ENCODE measurements around the gene HS6ST2. TPM values are rescaled to one million over a fixed set of nuclear protein-coding genes. Genes with fewer than 3 reads are reported as not detected.

HS6ST2 gene
- total RNA-seq, 2 experiments from 2014 or later: 0.18 to 0.38 TPM

DNA sequence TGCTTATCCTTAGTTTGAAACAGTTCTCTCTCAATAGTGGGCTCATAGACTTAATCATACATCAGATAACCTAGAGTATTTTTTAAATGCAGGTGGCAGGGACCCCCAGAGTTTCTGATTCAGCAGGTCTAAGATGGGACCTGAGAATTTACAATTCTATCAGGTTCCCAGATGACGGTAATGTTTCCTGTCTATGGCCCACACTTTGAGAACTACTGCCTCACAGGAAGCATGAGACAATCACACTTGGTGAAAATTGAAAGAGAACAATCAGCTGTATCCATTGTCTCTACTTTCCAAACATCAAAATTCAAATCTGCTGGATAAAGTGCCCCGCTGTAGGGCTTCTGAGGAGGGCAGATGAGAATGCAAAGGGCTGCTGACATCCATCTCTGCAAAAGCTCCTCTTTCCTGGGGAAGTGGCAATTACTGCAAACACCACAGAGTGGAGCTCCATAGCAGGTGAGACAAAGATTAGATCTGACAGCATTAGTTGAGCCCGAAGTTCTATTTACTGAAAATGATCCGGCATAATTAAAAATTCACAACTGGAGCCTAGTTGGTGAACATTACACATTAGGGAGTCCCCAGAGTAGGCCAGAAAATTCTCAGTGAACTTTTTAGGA, 281.8 kb downstream of the HS6ST2 start:
- DNase-seq: no peak
- peaks cover 11% of the 10 kb centered on the region for H3K4me1 Mint-ChIP-seq
- ChIA-PET CTCF (no interaction called here), POLR2A (interaction anchor here (1.2 kb wide), 1 partner anchor 12 kb away, joined by 3 read pairs; no protein-coding TSS in a partner anchor)
- no peaks in the 10 kb centered on the region for H3K27me3 Mint-ChIP-seq
- H3K27ac Mint-ChIP-seq: peak overlapping the region; percentile 27
- H3K4me3 Mint-ChIP-seq: peak overlapping the region; percentile 4
- no peaks in the 10 kb centered on the region for H3K9me3 Mint-ChIP-seq
- no peaks in the 10 kb centered on the region for H3K36me3 Mint-ChIP-seq (ENCODE audit: low read depth)

DNA sequence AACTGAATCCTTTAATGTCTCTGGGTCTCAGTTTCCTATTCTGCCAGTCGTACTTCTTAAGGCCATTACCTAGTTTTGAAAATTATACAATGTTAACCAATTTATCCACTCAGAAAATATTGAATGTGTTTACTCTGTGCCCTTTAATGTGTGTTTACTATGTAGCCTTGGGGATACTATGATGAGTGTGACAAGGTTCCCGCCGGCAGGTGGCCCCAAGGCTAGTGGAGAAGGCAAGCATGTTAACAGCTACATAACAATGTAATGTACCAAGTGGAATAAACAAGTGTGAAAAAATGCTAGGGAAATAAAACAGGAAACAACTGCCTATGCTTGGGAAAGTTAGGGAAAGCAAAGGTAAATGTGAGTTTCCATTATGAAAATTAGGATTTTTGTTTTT, 282.3 kb downstream of the HS6ST2 start:
- Mint-ChIP-seq H3K27ac (no peak overlapping the region), H3K9me3 (no peaks in the 10 kb centered on the region), H3K4me1 (peaks cover 11% of the 10 kb centered on the region), H3K4me3 (no peak overlapping the region), H3K36me3 (ENCODE audit: low read depth) (no peaks in the 10 kb centered on the region), H3K27me3 (no peaks in the 10 kb centered on the region)
- CTCF ChIA-PET: no interaction called here
- POLR2A ChIA-PET: interaction anchor here (1.2 kb wide), 1 partner anchor 12 kb away, joined by 3 read pairs; no protein-coding TSS in a partner anchor
- no peak for DNase-seq

- DNase-seq: no peak
- no peak overlapping the region for H3K27ac Mint-ChIP-seq
- H3K9me3 Mint-ChIP-seq: no peaks in the 10 kb centered on the region
- H3K4me3 Mint-ChIP-seq: no peak overlapping the region
- H3K4me1 Mint-ChIP-seq: peaks cover 11% of the 10 kb centered on the region
- ChIA-PET CTCF (interaction anchor here (0.5 kb wide), 1 partner anchor 244 kb away, joined by 3 read pairs; no protein-coding TSS in a partner anchor), POLR2A (no interaction called here)
- H3K27me3 Mint-ChIP-seq: peaks cover 5% of the 10 kb centered on the region
- no peaks in the 10 kb centered on the region for H3K36me3 Mint-ChIP-seq (ENCODE audit: low read depth)
Measured at GRCh38 chrX:132673331-132673730, 285.1 kb downstream of the HS6ST2 start.

DNA sequence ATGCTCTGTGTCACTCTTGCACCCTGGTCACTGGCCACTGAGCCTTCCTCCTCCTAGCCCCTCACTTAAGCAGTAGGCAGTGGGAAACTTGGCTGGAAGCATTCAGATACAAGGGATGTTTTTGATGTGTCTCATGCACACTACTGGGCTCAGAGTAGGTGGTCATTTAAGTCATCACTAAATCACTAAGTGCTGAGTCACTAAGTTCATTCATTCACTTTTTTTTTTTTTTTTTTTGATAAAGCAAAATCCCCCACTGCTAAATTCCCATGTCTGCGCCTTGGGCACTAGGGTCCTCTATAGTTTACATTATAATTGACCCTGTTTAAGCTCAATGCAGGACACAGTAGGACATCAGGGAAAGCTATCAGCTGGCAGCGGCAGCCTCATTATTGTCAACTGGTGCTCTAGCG, 287.2 kb downstream of the HS6ST2 start:
- Mint-ChIP-seq H3K4me1 (peaks cover 2% of the 10 kb centered on the region), H3K27me3 (peaks cover 13% of the 10 kb centered on the region)
- POLR2A ChIA-PET: no interaction called here

DNA sequence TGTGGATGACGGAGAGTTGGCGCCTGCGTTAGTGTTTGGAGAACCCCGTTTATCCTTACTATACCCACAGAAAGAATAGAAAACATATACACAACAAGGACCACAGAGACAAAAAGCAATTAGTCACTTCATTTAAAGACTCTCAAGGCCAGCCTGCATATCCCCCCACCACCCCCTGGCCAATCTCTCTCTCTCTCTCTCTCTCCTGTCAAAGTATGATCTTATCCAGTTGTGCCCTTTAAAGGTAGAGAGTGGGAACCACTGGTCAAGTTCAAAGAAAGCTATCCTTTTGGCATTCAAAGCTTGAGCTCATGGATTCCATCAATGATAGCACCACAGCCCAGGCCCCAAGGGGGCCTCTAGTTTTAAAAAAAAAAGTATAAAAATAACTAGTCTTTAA, 289.3 kb downstream of the HS6ST2 start:
- Mint-ChIP-seq H3K27ac (no peak overlapping the region), H3K9me3 (no peaks in the 10 kb centered on the region), H3K36me3 (ENCODE audit: low read depth) (no peaks in the 10 kb centered on the region)

More for the DNA sequence above, 287.2 kb downstream of the HS6ST2 start:
- H3K9me3 Mint-ChIP-seq: no peaks in the 10 kb centered on the region
- CTCF ChIA-PET: interaction anchor here (0.7 kb wide), 1 partner anchor 430 kb away, joined by 4 read pairs; no protein-coding TSS in a partner anchor
- no peaks in the 10 kb centered on the region for H3K36me3 Mint-ChIP-seq (ENCODE audit: low read depth)
- no peak for DNase-seq
- no peak overlapping the region for H3K27ac Mint-ChIP-seq
- no peak overlapping the region for H3K4me3 Mint-ChIP-seq

GRCh38 chrX:132668178-132668577, 290.3 kb downstream of the HS6ST2 start:
- ChIA-PET CTCF (no interaction called here), POLR2A (no interaction called here)
- Mint-ChIP-seq H3K9me3 (no peaks in the 10 kb centered on the region), H3K4me3 (no peak overlapping the region), H3K4me1 (no peaks in the 10 kb centered on the region), H3K36me3 (ENCODE audit: low read depth) (no peaks in the 10 kb centered on the region), H3K27me3 (peaks cover 13% of the 10 kb centered on the region), H3K27ac (no peak overlapping the region)
- no peak for DNase-seq

More for the DNA sequence above, 289.3 kb downstream of the HS6ST2 start:
- H3K27me3 Mint-ChIP-seq: peaks cover 13% of the 10 kb centered on the region
- no peak overlapping the region for H3K4me3 Mint-ChIP-seq
- POLR2A ChIA-PET: no interaction called here
- no peak for DNase-seq
- CTCF ChIA-PET: no interaction called here
- H3K4me1 Mint-ChIP-seq: no peaks in the 10 kb centered on the region

DNA sequence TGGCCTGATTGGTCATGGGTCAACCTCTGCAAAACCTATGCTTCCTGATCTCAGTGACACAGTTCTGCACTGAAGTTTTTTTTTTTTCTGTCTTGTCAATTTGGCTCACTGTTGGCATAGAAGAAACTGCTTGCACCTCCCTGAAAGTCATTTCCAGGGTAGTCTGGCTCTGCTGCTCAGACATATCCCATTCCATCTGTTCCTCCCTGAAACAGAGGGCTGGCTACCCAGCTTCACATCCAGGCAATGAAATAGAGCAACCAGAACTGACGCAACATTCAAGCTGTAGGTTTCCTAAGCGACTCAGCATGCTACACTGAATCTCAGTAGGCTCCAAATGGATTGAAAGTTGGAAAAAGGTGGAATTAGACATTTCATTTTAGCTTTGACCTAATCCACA, 292.8 kb downstream of the HS6ST2 start:
- POLR2A ChIA-PET: no interaction called here
- H3K4me3 Mint-ChIP-seq: no peak overlapping the region
- no peak for DNase-seq
- H3K27me3 Mint-ChIP-seq: peaks cover 13% of the 10 kb centered on the region
- CTCF ChIA-PET: no interaction called here
- H3K9me3 Mint-ChIP-seq: no peaks in the 10 kb centered on the region
- no peaks in the 10 kb centered on the region for H3K4me1 Mint-ChIP-seq
- no peaks in the 10 kb centered on the region for H3K36me3 Mint-ChIP-seq (ENCODE audit: low read depth)
- no peak overlapping the region for H3K27ac Mint-ChIP-seq

DNA sequence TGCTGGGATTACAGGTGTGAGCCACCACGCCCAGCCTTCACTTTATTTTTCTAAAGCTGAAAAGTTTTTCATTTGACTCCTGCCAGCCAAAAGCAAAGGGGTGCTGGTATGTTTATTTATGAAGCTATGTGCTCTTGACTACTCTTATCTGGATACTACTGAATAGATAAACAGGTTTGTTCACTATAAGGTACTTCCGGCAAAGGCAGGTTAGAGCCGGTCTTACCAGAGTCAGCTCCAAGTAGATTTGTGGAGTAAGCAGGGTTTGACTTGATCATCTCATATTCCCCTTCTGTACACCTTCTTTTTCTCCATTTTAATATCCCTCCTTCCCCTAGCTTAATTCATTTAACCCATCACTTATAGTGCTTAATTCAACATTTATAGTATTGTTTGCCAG, 294.2 kb downstream of the HS6ST2 start:
- no peaks in the 10 kb centered on the region for H3K9me3 Mint-ChIP-seq
- no peak overlapping the region for H3K4me3 Mint-ChIP-seq
- no peaks in the 10 kb centered on the region for H3K36me3 Mint-ChIP-seq (ENCODE audit: low read depth)
- H3K27ac Mint-ChIP-seq: no peak overlapping the region
- no peaks in the 10 kb centered on the region for H3K4me1 Mint-ChIP-seq
- DNase-seq: no peak
- peaks cover 13% of the 10 kb centered on the region for H3K27me3 Mint-ChIP-seq
- CTCF ChIA-PET: no interaction called here
- POLR2A ChIA-PET: interaction anchor here (1.1 kb wide), 1 partner anchor 11 kb away, joined by 3 read pairs; no protein-coding TSS in a partner anchor

GRCh38 chrX:132662844-132663243, 295.6 kb downstream of the HS6ST2 start:
- ChIA-PET CTCF (no interaction called here), POLR2A (no interaction called here)
- no peak for DNase-seq
- Mint-ChIP-seq H3K4me1 (no peaks in the 10 kb centered on the region), H3K27me3 (peaks cover 4% of the 10 kb centered on the region), H3K9me3 (no peaks in the 10 kb centered on the region), H3K27ac (no peak overlapping the region), H3K36me3 (ENCODE audit: low read depth) (no peaks in the 10 kb centered on the region), H3K4me3 (no peak overlapping the region)

- H3K4me1 Mint-ChIP-seq: no peaks in the 10 kb centered on the region
- ChIA-PET POLR2A (interaction anchor here (0.7 kb wide), 1 partner anchor 360 kb away, joined by 3 read pairs; no protein-coding TSS in a partner anchor), CTCF (no interaction called here)
- DNase-seq: no peak
- no peak overlapping the region for H3K4me3 Mint-ChIP-seq
- H3K36me3 Mint-ChIP-seq (ENCODE audit: low read depth): no peaks in the 10 kb centered on the region
- H3K9me3 Mint-ChIP-seq: no peaks in the 10 kb centered on the region
- H3K27me3 Mint-ChIP-seq: peaks cover 3% of the 10 kb centered on the region
- H3K27ac Mint-ChIP-seq: no peak overlapping the region
Measured at GRCh38 chrX:132657876-132658275, 300.6 kb downstream of the HS6ST2 start.

DNA sequence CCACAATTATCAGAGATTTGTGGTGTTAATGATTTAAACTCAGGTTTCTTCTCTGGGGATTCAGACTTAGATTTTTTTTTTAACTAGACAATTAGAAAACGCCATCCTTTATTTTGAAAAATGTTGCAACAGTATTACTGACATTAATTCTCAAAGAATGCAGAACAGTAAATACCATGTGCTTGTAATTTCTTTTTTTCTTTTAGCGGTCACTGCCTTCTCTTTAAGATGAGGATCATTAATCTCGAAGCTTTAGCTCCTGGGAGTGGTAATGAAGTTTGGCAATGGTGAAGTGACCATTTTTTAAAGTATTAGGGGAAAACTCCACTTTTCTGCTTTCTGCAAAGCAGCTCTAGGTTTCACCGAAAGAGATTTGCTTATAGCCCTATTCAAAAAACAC, 305.6 kb downstream of the HS6ST2 start:
- Mint-ChIP-seq H3K36me3 (ENCODE audit: low read depth) (no peaks in the 10 kb centered on the region), H3K27ac (no peak overlapping the region), H3K9me3 (no peaks in the 10 kb centered on the region), H3K4me1 (no peaks in the 10 kb centered on the region), H3K27me3 (peaks cover 3% of the 10 kb centered on the region), H3K4me3 (no peak overlapping the region)
- ChIA-PET POLR2A (no interaction called here), CTCF (interaction anchor here (0.6 to 0.8 kb wide), 2 partner anchors 30 to 85 kb away, joined by 3 read pairs; no protein-coding TSS in a partner anchor)
- DNase-seq: no peak

DNA sequence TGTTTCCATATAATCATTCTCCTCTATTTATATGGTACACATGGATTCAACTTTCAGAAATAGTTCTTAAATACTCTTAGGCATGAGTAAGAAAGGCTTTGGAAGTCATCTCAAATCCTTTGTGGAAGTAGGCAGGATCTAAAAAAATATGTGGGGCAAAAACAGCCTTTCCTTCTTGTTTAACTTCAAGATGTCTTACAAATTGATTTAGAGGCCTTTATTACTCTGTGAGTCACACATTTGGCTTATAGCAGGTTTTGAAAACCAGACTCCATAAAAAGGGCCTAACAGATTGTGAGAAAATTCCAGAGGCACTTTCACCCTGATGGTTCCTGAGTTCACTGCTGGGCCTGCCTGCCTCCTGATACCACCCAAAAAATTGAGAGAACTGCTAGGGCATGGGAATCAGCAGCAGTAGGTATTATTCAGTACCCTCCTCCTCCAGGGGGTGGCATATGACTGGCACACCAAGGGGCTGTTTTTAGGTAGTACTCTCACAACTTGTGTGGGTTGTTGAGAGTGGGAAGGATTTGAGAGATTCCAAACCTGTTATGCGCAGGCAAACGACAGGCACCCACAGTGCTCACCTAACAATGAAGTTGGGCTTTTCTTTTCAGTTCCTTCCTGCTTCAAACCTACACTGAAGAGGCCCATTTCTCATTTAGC, 306.9 kb downstream of the HS6ST2 start:
- no peak overlapping the region for H3K4me3 Mint-ChIP-seq
- no peaks in the 10 kb centered on the region for H3K36me3 Mint-ChIP-seq (ENCODE audit: low read depth)
- no peaks in the 10 kb centered on the region for H3K4me1 Mint-ChIP-seq
- ChIA-PET POLR2A (no interaction called here), CTCF (no interaction called here)
- DNase-seq: no peak
- peaks cover 4% of the 10 kb centered on the region for H3K27me3 Mint-ChIP-seq
- no peaks in the 10 kb centered on the region for H3K9me3 Mint-ChIP-seq
- no peak overlapping the region for H3K27ac Mint-ChIP-seq

DNA sequence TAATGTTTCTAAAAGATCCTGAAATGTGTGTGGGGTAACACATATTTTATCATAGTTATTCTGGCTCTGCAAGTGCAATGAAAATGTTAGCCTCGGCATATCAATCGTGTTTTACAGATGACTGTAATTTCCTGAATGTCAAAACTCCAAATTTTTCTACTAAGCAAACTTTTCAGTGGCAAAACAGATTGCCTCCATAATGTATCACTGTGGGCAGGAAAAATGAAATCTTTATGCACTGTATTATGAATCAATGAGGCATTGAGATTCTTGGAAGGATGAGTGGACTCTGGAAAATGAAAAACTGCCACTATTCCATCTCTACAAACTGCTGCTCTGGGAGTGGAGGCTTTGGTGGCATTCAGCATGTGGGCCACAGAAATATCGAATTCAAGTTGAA, 309.5 kb downstream of the HS6ST2 start:
- peaks cover 4% of the 10 kb centered on the region for H3K27me3 Mint-ChIP-seq
- H3K4me3 Mint-ChIP-seq: no peak overlapping the region
- H3K27ac Mint-ChIP-seq: no peak overlapping the region
- ChIA-PET POLR2A (no interaction called here), CTCF (no interaction called here)
- H3K36me3 Mint-ChIP-seq (ENCODE audit: low read depth): no peaks in the 10 kb centered on the region
- H3K4me1 Mint-ChIP-seq: no peaks in the 10 kb centered on the region
- H3K9me3 Mint-ChIP-seq: no peaks in the 10 kb centered on the region
- no peak for DNase-seq

DNA sequence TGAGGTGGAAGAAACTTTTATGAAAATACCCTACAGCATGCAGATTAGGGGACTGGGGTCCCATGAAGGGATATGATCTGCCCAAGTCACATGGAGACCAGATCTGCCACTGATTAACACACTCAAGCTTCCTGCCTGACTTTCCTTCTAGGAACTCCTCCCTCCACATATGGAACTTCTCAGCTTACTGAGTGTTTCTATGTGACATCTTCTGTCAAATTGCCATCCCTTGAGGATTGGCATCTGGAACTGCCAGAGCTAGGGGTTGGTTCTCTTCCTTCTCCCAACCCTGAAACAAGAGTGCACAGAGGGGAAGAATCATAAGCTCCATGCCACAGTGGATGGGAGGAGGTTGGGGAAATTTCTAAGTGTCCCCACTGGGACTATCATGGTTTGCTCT, 319.0 kb downstream of the HS6ST2 start:
- H3K9me3 Mint-ChIP-seq: no peaks in the 10 kb centered on the region
- H3K36me3 Mint-ChIP-seq (ENCODE audit: low read depth): no peaks in the 10 kb centered on the region
- CTCF ChIA-PET: no interaction called here
- POLR2A ChIA-PET: no interaction called here
- peaks cover 3% of the 10 kb centered on the region for H3K27me3 Mint-ChIP-seq
- H3K4me3 Mint-ChIP-seq: no peak overlapping the region
- no peak overlapping the region for H3K27ac Mint-ChIP-seq
- no peak for DNase-seq
- no peaks in the 10 kb centered on the region for H3K4me1 Mint-ChIP-seq

All from activated CD4-positive, alpha-beta memory T cell treated with anti-CD3 and anti-CD28 coated beads, Interleukin-2, amount 10 ng/mL, durations not matched to agents 7 days and 5 days (primary cell).